Stomach smooth muscle (tissue), 2 donors: ENCODE data around the gene DNAH3.

ENCODE experiments used
- H3K27ac ChIP-seq: one replicate; pipeline ENCODE4 v1.7.0; 2013; ENCODE audit warnings: mild to moderate bottlenecking, low read length, inconsistent platforms
- H3K27me3 ChIP-seq, 2 donors: one replicate each; pipeline ENCODE4 v1.7.0; 2013; ENCODE audit warnings: low read length in 2 of 2; ENCODE audit not compliant: insufficient read depth in 2 of 2, control insufficient read depth in 1 of 2
- H3K36me3 ChIP-seq, 2 donors: one replicate each; pipeline ENCODE4 v1.7.0; 2013; ENCODE audit warnings: low read length in 2 of 2; ENCODE audit not compliant: control insufficient read depth in 2 of 2, insufficient read depth in 2 of 2
- H3K4me1 ChIP-seq: one replicate; pipeline ENCODE4 v1.7.0; 2013; ENCODE audit warnings: low read length; ENCODE audit not compliant: control insufficient read depth, insufficient read depth
- H3K4me3 ChIP-seq, 2 donors: one replicate each; pipeline ENCODE4 v1.7.0; 2013; ENCODE audit warnings: low read length in 2 of 2
- H3K9ac ChIP-seq, 2 donors: one replicate each; pipeline ENCODE4 v1.7.0; 2013; ENCODE audit warnings: low read length in 2 of 2, mild to moderate bottlenecking in 1 of 2
- H3K9me3 ChIP-seq, 2 donors: one replicate each; pipeline ENCODE4 v1.7.0; 2013; ENCODE audit warnings: low read length in 2 of 2; ENCODE audit not compliant: control insufficient read depth in 2 of 2
- donor health status: healthy.
- donor health status: Pancreatic carcinoma.

Gene DNAH3

DNA sequence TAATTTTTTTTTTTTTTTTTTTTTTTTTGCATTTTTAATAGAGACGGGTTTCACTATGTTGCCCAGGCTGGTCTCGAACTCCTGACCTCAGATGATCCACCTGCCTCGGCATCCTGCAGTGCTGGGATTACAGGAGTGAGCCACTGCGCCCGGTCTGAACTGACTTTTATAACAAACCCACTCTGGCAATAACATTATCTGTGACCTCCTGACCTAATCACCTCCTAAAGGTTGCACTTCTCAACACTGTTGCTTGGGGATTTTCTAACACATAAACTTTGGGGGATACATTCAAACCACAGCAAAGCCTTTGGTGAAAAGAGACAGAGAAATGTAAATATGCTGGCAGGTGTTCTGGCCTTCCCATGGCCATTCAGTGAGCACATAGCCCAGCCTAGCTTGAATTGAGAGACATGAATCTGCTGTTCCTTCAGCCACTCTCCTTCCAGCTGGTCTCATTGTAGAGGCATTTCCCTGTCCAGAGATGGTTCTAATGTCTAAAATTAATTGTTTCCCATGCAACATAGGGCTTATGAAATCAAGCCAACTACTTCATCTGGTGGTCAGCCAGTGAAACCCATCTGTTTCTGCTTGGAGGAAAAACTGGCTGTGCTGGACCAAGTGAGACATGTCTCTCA lies 221.8 kb downstream of the DNAH3 start:
- Histone ChIP-seq H3K9ac (no peak overlapping the region), H3K4me1 (no peaks in the 10 kb centered on the region), H3K9me3 (no peaks in the 10 kb centered on the region), H3K27me3 (no peaks in the 10 kb centered on the region), H3K27ac (no peak overlapping the region), H3K4me3 (no peak overlapping the region), H3K36me3 (peaks cover 8 to 11% of the 10 kb centered on the region in 2 donors)

DNA sequence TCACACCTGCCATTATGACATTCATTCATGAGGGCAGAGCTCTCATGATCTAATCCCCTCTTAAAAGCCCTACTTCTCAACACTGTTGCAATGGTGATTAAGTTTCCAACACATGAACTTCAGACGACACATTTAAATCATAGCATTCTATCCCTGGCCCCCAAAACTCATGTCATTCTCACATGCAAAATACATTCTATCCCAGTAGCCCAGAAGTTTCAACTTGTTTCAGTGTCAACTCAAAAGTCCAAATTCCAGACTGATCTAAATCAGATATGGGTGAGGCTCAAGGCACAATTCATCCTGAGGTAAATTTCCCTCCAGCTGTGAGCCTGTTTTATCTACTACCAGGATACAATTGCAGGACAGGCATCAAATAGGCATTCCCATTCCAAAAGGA lies 224.9 kb downstream of the DNAH3 start:
- Histone ChIP-seq H3K27ac (no peak overlapping the region), H3K27me3 (no peaks in the 10 kb centered on the region), H3K9ac (no peak overlapping the region)

DNA sequence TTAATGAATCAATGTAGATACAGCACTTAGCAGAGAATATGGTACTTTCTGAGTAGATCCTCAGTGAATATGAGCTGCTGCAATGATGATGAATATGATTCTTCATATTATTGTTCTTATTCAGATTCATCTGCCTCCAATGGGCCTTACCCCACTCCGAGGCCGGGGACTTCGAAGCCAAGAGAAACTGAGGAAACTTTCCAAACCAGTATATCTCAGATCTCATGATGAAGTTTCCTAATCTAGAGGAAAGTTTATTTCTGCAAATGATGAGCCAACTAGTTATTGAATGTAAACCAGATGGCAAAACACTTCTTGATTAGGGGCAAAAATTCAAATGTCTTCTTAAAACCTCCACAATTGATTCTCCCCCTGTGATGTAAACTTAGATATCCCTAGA lies 226.8 kb downstream of the DNAH3 start:
- no peak overlapping the region for H3K27ac ChIP-seq
- no peak overlapping the region for H3K4me3 ChIP-seq
- peaks cover 12 to 18% of the 10 kb centered on the region in 2 donors for H3K36me3 ChIP-seq
- H3K27me3 ChIP-seq = no peaks in the 10 kb centered on the region
- no peaks in the 10 kb centered on the region for H3K9me3 ChIP-seq
- H3K9ac ChIP-seq = no peak overlapping the region
- no peaks in the 10 kb centered on the region for H3K4me1 ChIP-seq

More for the DNA sequence above, 224.9 kb downstream of the DNAH3 start:
- no peaks in the 10 kb centered on the region for H3K4me1 ChIP-seq
- peaks cover 8 to 15% of the 10 kb centered on the region in 2 donors for H3K36me3 ChIP-seq
- no peaks in the 10 kb centered on the region for H3K9me3 ChIP-seq
- no peak overlapping the region for H3K4me3 ChIP-seq

DNA sequence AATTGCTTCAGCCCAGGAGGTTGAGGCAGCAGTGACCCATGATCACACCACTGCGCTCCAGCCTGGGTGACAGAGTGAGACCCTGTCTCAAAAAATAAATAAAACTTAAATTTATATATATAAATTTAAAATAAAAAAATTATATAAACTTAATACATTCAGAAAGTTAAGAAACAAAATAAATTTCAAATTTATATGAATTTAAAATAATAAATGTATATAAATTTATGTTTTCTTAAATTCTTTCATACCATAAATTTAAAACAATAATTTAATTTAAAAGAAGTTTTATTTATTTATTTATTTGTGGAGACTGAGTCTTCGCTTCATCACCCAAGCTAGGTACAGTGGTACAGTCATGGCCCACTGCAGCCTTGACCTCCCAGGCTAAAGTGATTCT lies 229.8 kb downstream of the DNAH3 start:
- no peaks in the 10 kb centered on the region for H3K9me3 ChIP-seq
- H3K27me3 ChIP-seq = no peaks in the 10 kb centered on the region
- H3K36me3 ChIP-seq = peaks cover 18 to 19% of the 10 kb centered on the region in 2 donors
- H3K9ac ChIP-seq = no peak overlapping the region
- H3K4me3 ChIP-seq = no peak overlapping the region
- no peaks in the 10 kb centered on the region for H3K4me1 ChIP-seq
- no peak overlapping the region for H3K27ac ChIP-seq

DNA sequence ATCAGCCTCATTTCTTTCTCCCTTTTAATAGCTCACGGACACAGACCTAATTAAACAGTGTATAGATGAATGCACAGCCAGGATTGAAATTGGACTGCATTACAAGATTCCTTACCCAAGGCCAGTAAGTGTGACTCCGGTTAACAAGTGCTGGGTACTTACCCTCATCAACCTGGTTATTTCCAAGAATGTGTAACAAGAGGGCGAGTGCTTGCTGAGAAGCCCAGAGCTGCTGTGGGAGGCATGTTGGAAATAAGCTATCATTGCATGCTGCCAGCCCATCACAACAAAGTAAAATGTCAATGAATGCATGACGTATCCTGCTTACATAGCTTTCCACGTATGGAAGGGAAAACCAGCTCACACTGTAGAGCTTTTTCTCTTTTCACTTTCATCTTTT lies 230.6 kb downstream of the DNAH3 start:
- H3K36me3 ChIP-seq = peaks cover 14 to 18% of the 10 kb centered on the region in 2 donors

DNA sequence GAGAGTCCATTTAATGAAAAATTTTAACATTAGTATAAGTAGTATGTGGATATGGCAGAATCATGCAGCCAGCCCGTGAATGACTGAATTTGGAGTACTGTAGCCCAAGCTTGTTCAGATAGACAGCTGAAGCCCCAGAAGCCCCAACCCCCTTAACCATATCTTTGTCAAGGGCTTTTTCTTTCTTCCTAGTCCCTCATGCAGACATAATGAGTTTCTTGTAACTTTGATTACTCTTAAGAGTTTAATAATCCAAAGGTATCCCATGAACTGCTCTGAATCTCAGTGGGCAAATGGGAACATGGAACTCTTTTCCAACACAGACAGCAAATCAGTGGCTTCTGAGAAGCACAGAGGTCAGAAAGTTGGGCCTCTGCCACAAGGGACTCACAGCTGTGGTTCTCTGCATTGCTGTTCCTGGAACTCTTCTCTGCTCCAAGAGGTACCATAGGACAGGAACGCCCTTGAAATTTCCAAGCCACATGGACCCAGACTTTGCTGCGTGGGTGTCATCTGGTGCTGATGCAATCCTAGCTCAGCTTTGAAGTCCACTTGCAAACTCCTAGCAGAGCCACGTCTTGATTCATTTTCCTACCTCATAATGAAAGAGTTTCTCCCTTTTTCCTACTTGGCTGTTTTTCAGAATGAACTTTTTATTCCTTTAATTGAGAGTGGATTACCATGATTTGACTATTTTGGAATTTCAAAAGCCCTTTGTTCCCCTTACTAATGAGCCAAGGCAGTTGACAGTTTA lies 232.0 kb downstream of the DNAH3 start:
- H3K4me1 ChIP-seq = no peaks in the 10 kb centered on the region
- no peak overlapping the region for H3K9ac ChIP-seq
- H3K27me3 ChIP-seq = no peaks in the 10 kb centered on the region
- no peak overlapping the region for H3K27ac ChIP-seq
- peaks cover 10% of the 10 kb centered on the region in 2 donors for H3K36me3 ChIP-seq
- no peaks in the 10 kb centered on the region for H3K9me3 ChIP-seq
- H3K4me3 ChIP-seq = no peak overlapping the region

More for the DNA sequence above, 230.6 kb downstream of the DNAH3 start:
- Histone ChIP-seq H3K4me1 (no peaks in the 10 kb centered on the region), H3K27me3 (no peaks in the 10 kb centered on the region), H3K9me3 (no peaks in the 10 kb centered on the region), H3K9ac (no peak overlapping the region), H3K4me3 (no peak overlapping the region), H3K27ac (no peak overlapping the region)

DNA sequence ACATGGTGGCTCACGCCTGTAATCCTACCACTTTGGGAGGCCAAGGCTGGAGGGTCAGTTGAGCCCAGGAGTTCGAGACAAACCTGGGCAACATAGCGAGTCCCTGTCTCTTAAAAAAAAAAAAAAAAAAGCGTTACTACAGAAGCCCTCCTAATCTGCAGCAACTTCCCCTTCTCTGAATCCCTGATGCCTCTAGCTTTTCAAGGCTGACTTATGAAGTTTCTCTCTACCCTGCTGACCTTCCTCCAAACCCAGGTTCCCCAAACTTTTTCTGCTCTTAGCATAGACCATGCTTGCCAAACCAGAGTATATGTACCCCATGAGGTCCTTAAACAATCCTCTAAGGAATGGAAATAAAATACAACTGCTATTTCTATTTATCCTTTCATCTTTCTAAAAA lies 233.7 kb downstream of the DNAH3 start:
- Histone ChIP-seq H3K9me3 (no peaks in the 10 kb centered on the region), H3K9ac (no peak overlapping the region)

DNA sequence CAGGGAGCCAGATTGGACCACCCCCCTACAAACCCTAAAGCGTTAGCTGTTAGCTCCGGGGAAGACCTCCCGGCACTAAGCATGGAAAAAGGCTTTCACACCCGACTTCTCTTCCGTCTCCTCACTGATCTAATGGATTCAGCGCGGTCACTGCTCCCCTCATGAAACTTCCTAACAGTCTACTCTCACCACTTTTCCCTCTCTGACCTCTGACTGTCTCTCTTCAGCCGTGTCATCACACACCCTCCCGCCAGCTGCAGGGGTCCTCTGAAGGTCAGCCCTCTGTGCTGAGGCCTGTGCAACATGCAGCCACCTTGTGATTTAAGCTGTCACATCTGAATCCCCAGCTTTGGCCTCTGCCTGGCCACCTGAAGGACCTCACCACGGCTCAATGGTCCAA lies 234.4 kb downstream of the DNAH3 start:
- no peak overlapping the region for H3K9ac ChIP-seq
- no peaks in the 10 kb centered on the region for H3K27me3 ChIP-seq
- H3K27ac ChIP-seq = no peak overlapping the region
- no peak overlapping the region for H3K4me3 ChIP-seq
- no peaks in the 10 kb centered on the region for H3K9me3 ChIP-seq
- H3K36me3 ChIP-seq = peaks cover 5 to 10% of the 10 kb centered on the region in 2 donors
- no peaks in the 10 kb centered on the region for H3K4me1 ChIP-seq

More for the DNA sequence above, 233.7 kb downstream of the DNAH3 start:
- H3K27ac ChIP-seq = no peak overlapping the region
- peaks cover 5 to 10% of the 10 kb centered on the region in 2 donors for H3K36me3 ChIP-seq
- H3K4me1 ChIP-seq = no peaks in the 10 kb centered on the region
- no peak overlapping the region for H3K4me3 ChIP-seq
- no peaks in the 10 kb centered on the region for H3K27me3 ChIP-seq

DNA sequence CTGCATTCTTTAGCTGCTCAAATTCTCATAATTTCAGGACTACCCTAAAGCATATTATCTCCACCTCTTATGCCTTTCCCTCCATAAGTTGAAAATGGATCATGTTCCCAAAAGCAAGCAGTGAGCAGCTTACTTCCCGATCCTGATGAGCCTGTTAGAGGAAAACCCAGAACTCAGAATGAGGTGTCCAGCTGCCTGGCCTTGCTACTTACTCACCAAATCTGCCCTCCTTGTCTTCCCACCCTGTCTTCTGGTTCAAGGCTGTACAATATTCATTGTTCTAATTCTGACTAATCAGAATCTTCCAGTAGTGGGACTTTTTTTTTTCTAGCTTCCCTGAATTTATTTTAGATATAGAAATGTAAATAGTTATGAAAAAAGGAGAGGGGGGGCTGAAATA lies 239.3 kb downstream of the DNAH3 start:
- H3K4me3 ChIP-seq = no peak overlapping the region
- H3K9ac ChIP-seq = no peak overlapping the region
- peaks cover 12% of the 10 kb centered on the region for H3K4me1 ChIP-seq
- H3K27me3 ChIP-seq = no peaks in the 10 kb centered on the region
- peaks cover 0 to 4% of the 10 kb centered on the region in 2 donors for H3K36me3 ChIP-seq
- H3K9me3 ChIP-seq = no peaks in the 10 kb centered on the region
- no peak overlapping the region for H3K27ac ChIP-seq

DNA sequence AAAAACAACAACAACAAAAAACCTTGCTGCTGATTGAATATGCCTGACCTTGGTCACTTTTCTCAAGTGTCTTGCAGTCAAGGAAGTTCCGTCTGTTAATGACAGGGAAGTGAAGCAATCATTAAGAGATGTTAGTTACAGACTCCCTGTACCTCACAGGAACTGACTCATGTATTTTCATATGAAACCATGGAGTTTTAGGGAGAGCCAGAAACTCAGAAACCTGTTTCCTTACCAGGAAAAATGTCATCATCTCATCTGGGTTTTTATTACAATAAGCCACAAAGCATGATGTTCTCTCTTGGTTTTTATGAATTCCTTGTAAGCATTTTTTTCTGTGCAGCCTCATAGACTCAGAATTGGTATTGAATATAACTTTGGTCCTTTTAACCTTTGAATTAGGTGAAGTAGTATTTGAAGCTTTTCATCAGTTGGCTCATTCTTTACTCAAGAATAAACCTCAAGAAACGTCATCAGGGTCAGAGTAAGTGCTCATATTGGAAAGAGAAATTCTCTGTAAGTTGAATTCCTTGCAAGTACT lies 239.8 kb downstream of the DNAH3 start:
- H3K27me3 ChIP-seq = no peaks in the 10 kb centered on the region
- no peak overlapping the region for H3K27ac ChIP-seq

More for the DNA sequence above, 239.8 kb downstream of the DNAH3 start:
- Histone ChIP-seq H3K4me3 (no peak overlapping the region), H3K9ac (no peak overlapping the region), H3K4me1 (peaks cover 17% of the 10 kb centered on the region), H3K9me3 (no peaks in the 10 kb centered on the region), H3K36me3 (no peaks in the 10 kb centered on the region)
